Mesendoderm (in vitro differentiated cells): ENCODE measurements around the gene NMD3.

Experiments used
- DNase-seq: peaks from one replicate; pipeline ENCODE4 v3.0.0; 2013
- H2AK5ac ChIP-seq: 2 replicates; pipeline ENCODE4 v1.6.1; 2013; ENCODE audit warnings: low read length, inconsistent platforms
- H2BK120ac ChIP-seq: 2 replicates; pipeline ENCODE4 v1.6.1; 2013; ENCODE audit warnings: low read depth, mild to moderate bottlenecking, low read length, moderate library complexity, mixed read lengths
- H2BK15ac ChIP-seq: replicated peaks from 2 replicates; pipeline ENCODE4 v1.6.1; 2013; ENCODE audit warnings: low read depth, mild to moderate bottlenecking, moderate library complexity
- H2BK5ac ChIP-seq: 2 replicates; pipeline ENCODE4 v1.6.1; 2013; ENCODE audit warnings: low read length, inconsistent platforms
- H3K18ac ChIP-seq: 2 replicates; pipeline ENCODE4 v1.6.1; 2013; ENCODE audit warnings: mild to moderate bottlenecking, low read length, mixed read lengths
- H3K23ac ChIP-seq: one replicate; pipeline ENCODE4 v1.6.1; 2013; ENCODE audit warnings: low read length
- H3K27ac ChIP-seq: 2 replicates; pipeline ENCODE4 v1.5.1; 2013; ENCODE audit warnings: low read depth, mild to moderate bottlenecking, inconsistent platforms, low read length, moderate library complexity
- H3K27me3 ChIP-seq: 2 replicates; pipeline ENCODE4 v1.6.1; 2013; ENCODE audit warnings: low read length, control low read depth, mild to moderate bottlenecking, inconsistent platforms; ENCODE audit not compliant: insufficient read depth, poor library complexity
- H3K36me3 ChIP-seq: 2 replicates; pipeline ENCODE4 v1.6.1; 2013; ENCODE audit warnings: low read length, inconsistent platforms; ENCODE audit not compliant: control insufficient read depth, insufficient read depth
- H3K4ac ChIP-seq: one replicate; pipeline ENCODE4 v1.6.1; 2013; ENCODE audit warnings: low read depth, mild to moderate bottlenecking, low read length, moderate library complexity
- H3K4me1 ChIP-seq: 2 replicates; pipeline ENCODE4 v1.6.1; 2013; ENCODE audit warnings: low read depth, low read length, inconsistent platforms; ENCODE audit not compliant: control insufficient read depth
- H3K4me2 ChIP-seq: 2 replicates; pipeline ENCODE4 v1.6.1; 2013; ENCODE audit warnings: low read length
- H3K4me3 ChIP-seq: 2 replicates; pipeline ENCODE4 v1.5.1; 2013; ENCODE audit warnings: mild to moderate bottlenecking, low read length
- H3K56ac ChIP-seq: one replicate; pipeline ENCODE4 v1.6.1; 2013; ENCODE audit warnings: low read length
- H3K79me1 ChIP-seq: 2 replicates; pipeline ENCODE4 v1.6.1; 2013; ENCODE audit warnings: low read length, inconsistent platforms
- H3K79me2 ChIP-seq: 2 replicates; pipeline ENCODE4 v1.6.1; 2013; ENCODE audit warnings: mild to moderate bottlenecking, low read length; ENCODE audit not compliant: control insufficient read depth, insufficient read depth
- H3K9ac ChIP-seq: 2 replicates; pipeline ENCODE4 v1.6.1; 2013; ENCODE audit warnings: low read length, inconsistent platforms
- H4K5ac ChIP-seq: one replicate; pipeline ENCODE4 v1.6.1; 2013; ENCODE audit warnings: low read length
- H4K8ac ChIP-seq: one replicate; pipeline ENCODE4 v1.6.1; 2013; ENCODE audit warnings: low read depth, mild to moderate bottlenecking, control low read depth, low read length, moderate library complexity
- WGBS: extraction: QIAGEN DNeasy Blood & Tissue Kit; methylation state at CpG from one replicate; pipeline ENCODE4 v1.1.7; 2013; ENCODE audit warnings: low lambda C conversion rate, missing lambda C conversion rate; ENCODE audit not compliant: insufficient coverage; ENCODE audit errors: extremely low coverage; 5-methylcytosine and 5-hydroxymethylcytosine counted together

Gene NMD3

GRCh38 chr3:161233557-161233956 lies 12.4 kb downstream of the NMD3 start:
- peaks cover 9% of the 10 kb centered on the region for H3K79me2 ChIP-seq
- no peak overlapping the region for H4K5ac ChIP-seq
- H3K23ac ChIP-seq: no peak overlapping the region
- no peak overlapping the region for H3K18ac ChIP-seq
- H3K4ac ChIP-seq: no peak overlapping the region
- no peak overlapping the region for H3K4me2 ChIP-seq
- peaks cover 6% of the 10 kb centered on the region for H3K79me1 ChIP-seq
- WGBS: no CpG with 5 or more reads among the region's 1 CpG
- H3K9ac ChIP-seq: no peak overlapping the region
- no peak overlapping the region for H2BK120ac ChIP-seq
- H2BK5ac ChIP-seq: no peak overlapping the region
- H3K4me3 ChIP-seq: no peak overlapping the region
- no peak overlapping the region for H3K56ac ChIP-seq
- no peak overlapping the region for H2AK5ac ChIP-seq
- peaks cover 1% of the 10 kb centered on the region for H3K36me3 ChIP-seq
- H3K27ac ChIP-seq: no peak overlapping the region
- DNase-seq: no peak
- no peaks in the 10 kb centered on the region for H3K27me3 ChIP-seq
- no peaks in the 10 kb centered on the region for H3K4me1 ChIP-seq
- H4K8ac ChIP-seq: no peak overlapping the region
- H2BK15ac ChIP-seq: no peak overlapping the region

GRCh38 chr3:161236240-161236639 lies 15.1 kb downstream of the NMD3 start:
- Histone ChIP-seq H3K27me3 (no peaks in the 10 kb centered on the region), H3K4ac (no peak overlapping the region), H3K23ac (no peak overlapping the region), H2BK5ac (no peak overlapping the region), H2BK120ac (no peak overlapping the region), H3K4me3 (no peak overlapping the region), H4K8ac (no peak overlapping the region), H3K56ac (no peak overlapping the region), H3K18ac (no peak overlapping the region), H3K79me2 (no peaks in the 10 kb centered on the region), H2BK15ac (no peak overlapping the region), H4K5ac (no peak overlapping the region), H3K27ac (no peak overlapping the region), H3K4me1 (no peaks in the 10 kb centered on the region), H2AK5ac (no peak overlapping the region), H3K4me2 (no peak overlapping the region), H3K36me3 (no peaks in the 10 kb centered on the region), H3K79me1 (no peaks in the 10 kb centered on the region), H3K9ac (no peak overlapping the region)
- no CpG with 5 or more reads among the region's 2 CpGs for WGBS
- no peak for DNase-seq

DNA sequence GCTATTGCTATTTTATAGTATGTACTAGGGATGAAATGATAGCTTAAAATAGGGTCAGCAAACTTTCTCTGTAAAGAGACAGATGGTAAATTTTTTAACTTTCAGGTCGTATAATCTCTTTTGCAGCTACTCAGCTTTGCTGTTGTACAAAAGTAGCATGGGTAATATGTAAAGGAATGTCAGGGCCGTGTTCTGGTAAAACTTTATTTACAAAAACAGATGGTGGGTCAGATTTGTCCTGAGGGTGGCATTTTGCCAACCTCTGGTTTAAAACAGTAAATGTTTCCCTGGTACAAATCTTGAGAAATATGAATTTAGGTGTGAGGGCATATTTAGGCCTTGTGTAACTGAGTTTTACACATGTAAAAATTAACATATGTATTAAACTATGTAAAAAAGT lies 18.6 kb downstream of the NMD3 start:
- no peak overlapping the region for H3K18ac ChIP-seq
- H3K4ac ChIP-seq: no peak overlapping the region
- no peak overlapping the region for H2BK15ac ChIP-seq
- H3K23ac ChIP-seq: no peak overlapping the region
- H3K27me3 ChIP-seq: no peaks in the 10 kb centered on the region
- H3K4me3 ChIP-seq: no peak overlapping the region
- H3K56ac ChIP-seq: no peak overlapping the region
- H3K36me3 ChIP-seq: peaks cover 2% of the 10 kb centered on the region
- H3K79me2 ChIP-seq: no peaks in the 10 kb centered on the region
- no peak overlapping the region for H3K27ac ChIP-seq
- no peak overlapping the region for H3K9ac ChIP-seq
- H4K5ac ChIP-seq: no peak overlapping the region
- H2BK5ac ChIP-seq: no peak overlapping the region
- H4K8ac ChIP-seq: no peak overlapping the region
- H2AK5ac ChIP-seq: no peak overlapping the region
- H2BK120ac ChIP-seq: no peak overlapping the region
- no peak for DNase-seq
- WGBS: no CpG with 5 or more reads among the region's 2 CpGs
- H3K79me1 ChIP-seq: no peaks in the 10 kb centered on the region
- H3K4me1 ChIP-seq: no peaks in the 10 kb centered on the region
- H3K4me2 ChIP-seq: no peak overlapping the region

GRCh38 chr3:161244538-161244937 lies 23.4 kb downstream of the NMD3 start:
- H3K4ac ChIP-seq: no peak overlapping the region
- no peaks in the 10 kb centered on the region for H3K4me1 ChIP-seq
- no peaks in the 10 kb centered on the region for H3K79me2 ChIP-seq
- no peak overlapping the region for H3K4me2 ChIP-seq
- H2BK5ac ChIP-seq: no peak overlapping the region
- H3K27me3 ChIP-seq: no peaks in the 10 kb centered on the region
- no CpG with 5 or more reads among the region's 2 CpGs for WGBS
- no peak overlapping the region for H3K23ac ChIP-seq
- no peak overlapping the region for H2AK5ac ChIP-seq
- H3K36me3 ChIP-seq: peaks cover 2% of the 10 kb centered on the region
- no peaks in the 10 kb centered on the region for H3K79me1 ChIP-seq
- H3K18ac ChIP-seq: no peak overlapping the region
- H4K8ac ChIP-seq: no peak overlapping the region
- H3K9ac ChIP-seq: no peak overlapping the region
- no peak overlapping the region for H3K27ac ChIP-seq
- H4K5ac ChIP-seq: no peak overlapping the region
- H3K4me3 ChIP-seq: no peak overlapping the region
- no peak for DNase-seq
- no peak overlapping the region for H3K56ac ChIP-seq
- H2BK15ac ChIP-seq: no peak overlapping the region
- H2BK120ac ChIP-seq: no peak overlapping the region

- peaks cover 4% of the 10 kb centered on the region for H3K36me3 ChIP-seq
- no peak overlapping the region for H4K8ac ChIP-seq
- H2BK15ac ChIP-seq: no peak overlapping the region
Observed at GRCh38 chr3:161247049-161247448, 25.9 kb downstream of the NMD3 start.

DNA sequence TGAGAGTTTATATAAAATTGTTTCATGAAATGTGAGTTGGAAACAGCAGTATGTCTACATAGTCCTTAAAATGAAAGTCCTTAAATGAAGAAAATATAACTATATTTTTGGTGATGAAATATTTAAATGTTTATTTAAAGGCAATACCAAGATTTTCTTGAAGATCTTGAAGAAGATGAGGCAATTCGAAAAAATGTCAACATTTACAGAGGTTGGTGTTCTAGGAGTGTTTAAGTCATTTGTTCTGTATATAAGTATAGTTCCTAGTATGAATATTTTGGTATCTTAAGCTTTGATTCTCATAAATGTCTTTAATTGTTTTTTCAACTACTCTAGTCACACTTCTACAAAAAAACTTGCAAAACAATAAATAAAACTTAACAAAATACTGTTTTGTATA lies 29.0 kb downstream of the NMD3 start:
- Histone ChIP-seq H3K4me3 (no peak overlapping the region), H2AK5ac (no peak overlapping the region), H3K79me2 (no peaks in the 10 kb centered on the region), H3K4ac (no peak overlapping the region), H2BK120ac (no peak overlapping the region), H3K36me3 (peaks cover 2% of the 10 kb centered on the region), H3K56ac (no peak overlapping the region), H4K5ac (no peak overlapping the region), H3K18ac (no peak overlapping the region), H3K9ac (no peak overlapping the region), H3K79me1 (no peaks in the 10 kb centered on the region), H3K27me3 (no peaks in the 10 kb centered on the region), H3K4me2 (no peak overlapping the region), H3K23ac (no peak overlapping the region), H3K27ac (no peak overlapping the region), H3K4me1 (no peaks in the 10 kb centered on the region), H2BK5ac (no peak overlapping the region), H2BK15ac (no peak overlapping the region), H4K8ac (no peak overlapping the region)
- DNase-seq: no peak
- 100% methylated on average over 1 of the region's 1 CpG for whole genome bisulfite sequencing

More at GRCh38 chr3:161247049-161247448, 25.9 kb downstream of the NMD3 start:
- Histone ChIP-seq H2BK120ac (no peak overlapping the region), H3K4me3 (no peak overlapping the region), H3K27me3 (no peaks in the 10 kb centered on the region), H3K4ac (no peak overlapping the region), H4K5ac (no peak overlapping the region), H3K79me2 (no peaks in the 10 kb centered on the region), H3K79me1 (no peaks in the 10 kb centered on the region), H3K56ac (no peak overlapping the region), H3K9ac (no peak overlapping the region), H3K4me1 (no peaks in the 10 kb centered on the region), H3K4me2 (no peak overlapping the region), H3K23ac (no peak overlapping the region), H2BK5ac (no peak overlapping the region), H2AK5ac (no peak overlapping the region), H3K27ac (no peak overlapping the region), H3K18ac (no peak overlapping the region)
- DNase-seq: no peak
